ENCODE results near the gene RPL13. TPM values are rescaled to one million over a fixed set of nuclear protein-coding genes. Genes with fewer than 3 reads are reported as not detected.
A peak's percentile ranks its signal among the peaks of the same experiment; 100 is the strongest.

The RPL13 gene
- total and polyA plus RNA-seq, 2 of the 13 experiments (the other 11 are each of a cell fraction or from before 2014, with no cell fraction given) = 2,988 to 4,411 TPM

- no peak overlapping the region for H3K27ac ChIP-seq (ENCODE audit: extremely low read length, insufficient read depth, low read length)
- H3K79me2 ChIP-seq (ENCODE audit: insufficient read depth, low read length) = no peaks in the 10 kb centered on the region
- ChIA-PET POLR2A (no interaction called here), CTCF (ENCODE audit: low intra/inter-chr PET ratio, low total read pairs) (no interaction called here)
- no TSS peak for BruUV-seq (replicated peaks)
- H3K4me2 ChIP-seq (ENCODE audit: low read depth, low read length) = no peak overlapping the region
- WGBS (ENCODE audit: low lambda C conversion rate) = 76% methylated on average over 25 of the region's 30 CpGs
- in situ Hi-C loops (cut with HindIII; ENCODE audit: extremely low pct_ligation_motif_present, low pct_unique_long_range_greater_than_20kb) = no loop called here
- peaks cover 45% of the 10 kb centered on the region for H3K4me1 ChIP-seq (ENCODE audit: insufficient read depth, low read length)
- no peak overlapping the region for H2AFZ ChIP-seq (ENCODE audit: low read length)
- peaks cover 4 to 21% of the 10 kb centered on the region in 2 experiments; a peak in 3 of 5 replicates for H3K27me3 ChIP-seq (ENCODE audit: control insufficient read depth in 1 of 2, insufficient read depth in 2 of 2, low read length in 2 of 2)
- H3K9me3 ChIP-seq (ENCODE audit: low read length) = no peaks in the 10 kb centered on the region
- peaks cover 12% of the 10 kb centered on the region; the same call in 1 of the 2 replicates for H4K20me1 ChIP-seq (ENCODE audit: insufficient read depth, low read length)
- no peak overlapping the region for H3K4me3 ChIP-seq (replicated peaks in 1 of 3; ENCODE audit: insufficient read depth in 1 of 3, low read depth in 2 of 3, low read length in 3 of 3)
- DNase-seq (ENCODE audit: low spot score) = no peak
- intact Hi-C loops (cut with micrococcal nuclease; ENCODE audit: unreplicated experiment) = no loop called here
- no peaks in the 10 kb centered on the region for H3K36me3 ChIP-seq (replicated peaks in 1 of 2; ENCODE audit: control insufficient read depth in 1 of 2, insufficient read depth in 2 of 2, low read length in 2 of 2)
- peak; percentile 3 for ATAC-seq
- FAIRE-seq = no peak
- no peak overlapping the region for H3K9ac ChIP-seq (ENCODE audit: insufficient read depth, low read depth, low read length)
- no peak for TF ChIP-seq AHR (CRISPR knock-in tag; IDR thresholded peaks at IDR 0.05)
- TF ChIP-seq EED (CRISPR knock-in tag; IDR thresholded peaks at IDR 0.05) = no peak
- TF ChIP-seq ZNF160 (CRISPR knock-in tag; IDR thresholded peaks at IDR 0.05) = no peak
- TF ChIP-seq SKI (IDR thresholded peaks at IDR 0.05; ENCODE audit: partially characterized antibody) = no peak
- TF ChIP-seq ELF3 (CRISPR knock-in tag; IDR thresholded peaks at IDR 0.05) = no peak
- TF ChIP-seq REPIN1 (CRISPR knock-in tag; IDR thresholded peaks at IDR 0.05; ENCODE audit: borderline replicate concordance, low read depth) = no peak
- TF ChIP-seq MAZ (IDR thresholded peaks at IDR 0.05; ENCODE audit: borderline replicate concordance, low read depth, low read length) = no peak
- TF ChIP-seq MAZ (CRISPR knock-in tag; IDR thresholded peaks at IDR 0.05; ENCODE audit: low read depth) = no peak
- TF ChIP-seq SOX6 (IDR thresholded peaks at IDR 0.05) = no peak
- TF ChIP-seq SOX6 (CRISPR knock-in tag; IDR thresholded peaks at IDR 0.05) = no peak
- TF ChIP-seq ZNF121 (CRISPR knock-in tag; IDR thresholded peaks at IDR 0.05) = no peak
- TF ChIP-seq AGO1 (IDR thresholded peaks at IDR 0.05; ENCODE audit: low read depth, low read length, poor library complexity, severe bottlenecking) = peak; percentile 23
- no peak for TF ChIP-seq SRSF9 (IDR thresholded peaks at IDR 0.05; ENCODE audit: borderline replicate concordance, insufficient read depth, low read depth, low read length, poor library complexity, severe bottlenecking)
- TF ChIP-seq TERF1 (CRISPR knock-in tag; IDR thresholded peaks at IDR 0.05) = no peak
- TF ChIP-seq CBX1 (IDR thresholded peaks at IDR 0.05; ENCODE audit: low read depth) = no peak
- no peak for TF ChIP-seq ZNF777 (CRISPR knock-in tag; IDR thresholded peaks at IDR 0.05)
- no peak for TF ChIP-seq ZNF644 (CRISPR knock-in tag; IDR thresholded peaks at IDR 0.05; ENCODE audit: low read depth)
- no peak for TF ChIP-seq RCOR2 (CRISPR knock-in tag; IDR thresholded peaks at IDR 0.05)
- TF ChIP-seq ZNF362 (CRISPR knock-in tag; IDR thresholded peaks at IDR 0.05; ENCODE audit: borderline replicate concordance) = no peak
- no peak for TF ChIP-seq ZNF609 (CRISPR knock-in tag; IDR thresholded peaks at IDR 0.05; ENCODE audit: borderline replicate concordance)
Observed at GRCh38 chr16:89570342-89570923, 10.0 kb downstream of the RPL13 start.
